OCI-LY1 (cell line): Measurements from ENCODE around the gene HEXIM2.

Experiments used
- H2AFZ ChIP-seq: fragments of 200-600 bp; sonication (generic), shearing (Covaris generic); 2 replicates; pipeline ENCODE4 v1.6.0; 2014; ENCODE audit warnings: antibody characterized with exemption, mild to moderate bottlenecking, low read length
- H3F3A ChIP-seq: fragments of 200-600 bp; sonication (generic), shearing (Covaris generic); 2 replicates; pipeline ENCODE4 v1.6.0; 2014; ENCODE audit warnings: mild to moderate bottlenecking, antibody characterized with exemption, low read length, moderate library complexity; ENCODE audit not compliant: insufficient read depth
- H3K27ac ChIP-seq: fragments of 200-600 bp; sonication (generic); 2 replicates; pipeline ENCODE4 v1.5.1; 2014; ENCODE audit warnings: low read length, mixed run types, mild to moderate bottlenecking, low read depth; ENCODE audit not compliant: poor library complexity, severe bottlenecking
- H3K27me3 ChIP-seq: fragments of 200-600 bp; sonication (generic); 2 replicates; pipeline ENCODE4 v1.6.0; 2014; ENCODE audit warnings: antibody characterized with exemption, mild to moderate bottlenecking, low read length, moderate library complexity; ENCODE audit not compliant: insufficient read depth
- H3K36me3 ChIP-seq: fragments of 200-600 bp; sonication (generic); 2 replicates; pipeline ENCODE4 v1.6.1; 2014; ENCODE audit warnings: mild to moderate bottlenecking, antibody characterized with exemption, low read length, moderate library complexity, mixed read lengths; ENCODE audit not compliant: insufficient read depth
- H3K4me1 ChIP-seq: fragments of 200-600 bp; sonication (generic); 2 replicates; pipeline ENCODE4 v1.5.1; 2014; ENCODE audit warnings: mild to moderate bottlenecking, low read length, moderate library complexity; ENCODE audit not compliant: insufficient read depth, severe bottlenecking
- H3K4me2 ChIP-seq: fragments of 200-600 bp; sonication (generic), shearing (Covaris generic); 2 replicates; pipeline ENCODE4 v1.6.1; 2014; ENCODE audit warnings: low read length
- H3K4me3 ChIP-seq: fragments of 200-600 bp; sonication (generic); 2 replicates; pipeline ENCODE4 v1.5.1; 2014; ENCODE audit warnings: low read length, low read depth, mild to moderate bottlenecking, mixed read lengths; ENCODE audit not compliant: poor library complexity, severe bottlenecking
- H3K79me2 ChIP-seq: fragments of 200-600 bp; shearing (Covaris generic); 2 replicates; pipeline ENCODE4 v1.6.1; 2016; ENCODE audit warnings: mixed run types, low read length, mixed read lengths; ENCODE audit not compliant: insufficient read depth
- H3K9ac ChIP-seq: fragments of 200-600 bp; sonication (generic), shearing (Covaris generic); 2 replicates; pipeline ENCODE4 v1.6.1; 2014; ENCODE audit warnings: mild to moderate bottlenecking, low read length, mixed read lengths
- H3K9me2 ChIP-seq: fragments of 200-600 bp; sonication (generic), shearing (Covaris generic); 2 replicates; pipeline ENCODE4 v1.6.1; 2014; ENCODE audit warnings: low read depth, mild to moderate bottlenecking, low read length, mixed read lengths
- H3K9me3 ChIP-seq: fragments of 200-600 bp; shearing (Covaris generic); 2 replicates; pipeline ENCODE4 v1.6.1; 2014; ENCODE audit warnings: low read length, mixed read lengths
- H4K20me1 ChIP-seq: fragments of 200-600 bp; sonication (generic), shearing (Covaris generic); 2 replicates; pipeline ENCODE4 v1.6.0; 2016; ENCODE audit warnings: mild to moderate bottlenecking, low read length; ENCODE audit not compliant: insufficient read depth
- CTCF ChIP-seq: fragments of 200-600 bp; sonication (generic), shearing (Covaris generic); IDR thresholded peaks from 2 replicates; pipeline ENCODE4 v1.5.1; 2017; ENCODE audit warnings: mild to moderate bottlenecking, antibody characterized with exemption, low read length, moderate library complexity, mixed read lengths
- EZH2 ChIP-seq: fragments of 200-600 bp; sonication (generic), shearing (Covaris generic); IDR thresholded peaks from 2 replicates; pipeline ENCODE4 v1.8.0; 2017; ENCODE audit warnings: borderline replicate concordance, mixed run types, mild to moderate bottlenecking, antibody characterized with exemption, low read length, moderate library complexity, mixed read lengths

HEXIM2 gene

DNA sequence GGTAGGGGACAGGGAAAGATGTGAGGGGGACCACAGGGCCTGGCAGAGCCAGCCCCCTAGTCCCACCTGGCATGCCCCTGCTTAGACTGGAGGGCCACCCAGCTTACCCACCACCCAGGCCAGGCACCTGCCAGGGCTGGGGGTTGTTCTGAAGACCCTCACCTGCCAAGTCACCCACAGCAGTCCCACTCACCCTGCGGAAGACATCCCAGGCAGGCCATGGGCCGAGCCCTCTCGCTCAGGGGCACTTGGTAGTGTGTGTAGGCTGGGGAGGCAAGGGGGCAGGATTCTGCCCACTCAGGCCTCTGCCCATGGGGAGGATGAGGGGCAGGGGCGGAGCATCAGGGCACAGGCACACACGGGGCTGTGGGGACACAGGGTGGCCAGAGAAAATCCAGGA, 33.3 kb upstream of the HEXIM2 start:
- H3K36me3 ChIP-seq = no peaks in the 10 kb centered on the region
- no peak overlapping the region for H3K9ac ChIP-seq
- no peaks in the 10 kb centered on the region for H3K9me3 ChIP-seq
- TF ChIP-seq EZH2 = no peak
- no peak for TF ChIP-seq CTCF
- H3K4me3 ChIP-seq = no peak overlapping the region
- H3K9me2 ChIP-seq = no peaks in the 10 kb centered on the region
- H3K79me2 ChIP-seq = no peaks in the 10 kb centered on the region
- H3F3A ChIP-seq = no peaks in the 10 kb centered on the region
- no peaks in the 10 kb centered on the region for H4K20me1 ChIP-seq
- no peak overlapping the region for H3K4me2 ChIP-seq
- no peak overlapping the region for H2AFZ ChIP-seq
- H3K4me1 ChIP-seq = peaks cover 8% of the 10 kb centered on the region
- H3K27ac ChIP-seq = no peak overlapping the region
- no peaks in the 10 kb centered on the region for H3K27me3 ChIP-seq

DNA sequence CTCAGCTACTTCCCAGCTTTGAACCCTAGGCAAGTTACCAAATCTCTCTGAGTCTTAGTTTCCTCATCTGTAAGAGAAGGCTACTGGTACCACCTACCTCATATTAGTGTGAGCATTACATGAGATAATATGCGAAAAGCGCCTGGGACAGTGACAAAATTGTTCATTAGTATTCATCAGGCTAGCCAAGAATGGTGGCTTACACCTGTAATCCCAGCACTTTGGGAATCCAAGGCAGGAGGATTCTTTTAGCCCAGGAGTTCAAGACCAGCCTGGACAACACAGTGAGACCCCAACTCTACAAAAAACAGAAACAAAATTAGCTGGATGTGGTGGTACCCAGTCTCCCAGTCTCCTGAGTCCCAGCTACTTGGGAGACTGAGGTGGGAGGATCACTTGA, 32.7 kb upstream of the HEXIM2 start:
- H3K27ac ChIP-seq = no peak overlapping the region
- no peaks in the 10 kb centered on the region for H3F3A ChIP-seq
- H3K4me2 ChIP-seq = no peak overlapping the region
- H3K36me3 ChIP-seq = no peaks in the 10 kb centered on the region
- H2AFZ ChIP-seq = no peak overlapping the region
- no peak overlapping the region for H3K9ac ChIP-seq
- TF ChIP-seq CTCF = no peak
- no peak for TF ChIP-seq EZH2
- H3K27me3 ChIP-seq = no peaks in the 10 kb centered on the region
- no peaks in the 10 kb centered on the region for H3K79me2 ChIP-seq
- H3K9me3 ChIP-seq = no peaks in the 10 kb centered on the region
- no peaks in the 10 kb centered on the region for H3K9me2 ChIP-seq
- H4K20me1 ChIP-seq = no peaks in the 10 kb centered on the region
- H3K4me1 ChIP-seq = peaks cover 8% of the 10 kb centered on the region
- no peak overlapping the region for H3K4me3 ChIP-seq

DNA sequence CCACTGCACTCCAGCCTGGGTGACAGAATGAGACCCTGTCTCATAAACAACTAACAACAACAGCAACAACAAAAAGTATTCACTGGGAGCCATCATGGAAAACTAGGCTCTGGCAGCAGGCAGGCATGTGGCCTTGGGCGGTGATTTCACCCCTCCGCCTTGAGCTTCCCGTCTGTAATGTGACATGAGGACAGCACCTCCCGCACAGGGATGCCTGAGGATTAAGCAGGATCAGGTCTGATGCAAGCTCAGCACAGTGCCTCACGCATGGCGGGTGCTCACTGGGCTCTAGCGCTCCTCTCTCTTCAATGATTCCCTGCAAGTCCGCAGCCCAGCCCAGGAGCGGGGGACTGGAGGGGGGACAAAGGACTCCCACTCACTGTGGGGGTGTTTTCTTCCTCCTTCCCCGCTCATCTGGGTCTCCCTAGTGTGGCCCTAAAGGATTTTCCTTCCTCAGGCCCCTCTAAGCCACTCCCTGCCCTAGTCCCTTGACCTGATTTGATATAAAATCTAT, 32.2 kb upstream of the HEXIM2 start:
- H3K79me2 ChIP-seq = no peaks in the 10 kb centered on the region
- no peaks in the 10 kb centered on the region for H3F3A ChIP-seq
- no peak overlapping the region for H3K4me2 ChIP-seq
- no peaks in the 10 kb centered on the region for H4K20me1 ChIP-seq
- no peak overlapping the region for H3K9ac ChIP-seq
- H2AFZ ChIP-seq = no peak overlapping the region
- H3K4me1 ChIP-seq = peaks cover 8% of the 10 kb centered on the region
- no peak overlapping the region for H3K4me3 ChIP-seq
- H3K36me3 ChIP-seq = no peaks in the 10 kb centered on the region
- no peaks in the 10 kb centered on the region for H3K9me2 ChIP-seq
- TF ChIP-seq CTCF = no peak
- no peak for TF ChIP-seq EZH2
- H3K27me3 ChIP-seq = no peaks in the 10 kb centered on the region
- H3K9me3 ChIP-seq = no peaks in the 10 kb centered on the region
- H3K27ac ChIP-seq = no peak overlapping the region
